Measurements from ENCODE around the gene ANP32D. TPM values are rescaled to one million over a fixed set of nuclear protein-coding genes. Genes with fewer than 3 reads are reported as not detected.
"Not testable (repeated sequence)": the region's sequence is repeated elsewhere in the genome, so short reads cannot be mapped to it uniquely, and the experiment has no call there.

ANP32D gene
- total and polyA plus RNA-seq, 2 donors = not detected

GRCh38 chr12:48469027-48469426, 3.3 kb upstream of the ANP32D start:
- 85% methylated on average over 9 of the region's 9 CpGs for WGBS
- DNase-seq (ENCODE audit: extremely low spot score); H3K4me1 ChIP-seq (ENCODE audit: insufficient read depth): not testable (repeated sequence)

GRCh38 chr12:48473061-48473460, 702 bp downstream of the ANP32D start:
- no peaks in the 10 kb centered on the region for H3K36me3 ChIP-seq (ENCODE audit: insufficient read depth)
- no peak for DNase-seq (ENCODE audit: extremely low spot score)
- 85% methylated on average over 9 of the region's 9 CpGs for WGBS
- no peak overlapping the region for H3K4me3 ChIP-seq (ENCODE audit: low read depth, low read length)
- no peak overlapping the region for H3K27ac ChIP-seq (ENCODE audit: low read depth)
- no peaks in the 10 kb centered on the region for H3K4me1 ChIP-seq (ENCODE audit: insufficient read depth)

More at GRCh38 chr12:48469027-48469426, 3.3 kb upstream of the ANP32D start:
- H3K27ac ChIP-seq (ENCODE audit: low read depth); H3K36me3 ChIP-seq (ENCODE audit: insufficient read depth); H3K4me3 ChIP-seq (ENCODE audit: low read depth, low read length): not testable (repeated sequence)

- not testable (repeated sequence) for H3K27ac ChIP-seq (ENCODE audit: low read depth); H3K4me3 ChIP-seq (ENCODE audit: low read depth, low read length); H3K4me1 ChIP-seq (ENCODE audit: insufficient read depth); DNase-seq (ENCODE audit: extremely low spot score); H3K36me3 ChIP-seq (ENCODE audit: insufficient read depth)
- WGBS = 86% methylated on average over 11 of the region's 11 CpGs
Observed at GRCh38 chr12:48474497-48474896, 2.1 kb downstream of the ANP32D start.

- H3K27ac ChIP-seq (ENCODE audit: low read depth) = no peak within 1 kb of the TSS
- no peaks in the 10 kb centered on the region for H3K36me3 ChIP-seq (ENCODE audit: insufficient read depth)
- H3K4me1 ChIP-seq (ENCODE audit: insufficient read depth) = no peaks in the 10 kb centered on the region
- 94% methylated on average over 2 of the region's 2 CpGs for WGBS
- no peak for DNase-seq (ENCODE audit: extremely low spot score)
- no peak within 1 kb of the TSS for H3K4me3 ChIP-seq (ENCODE audit: low read depth, low read length)
Observed at GRCh38 chr12:48482198-48482597, 9.8 kb downstream of the ANP32D start, which contains the start of gene C12orf54. C12orf54 (plus strand) TSS chr12:48482498; CDS start chr12:48483297, 799 bp downstream.

GRCh38 chr12:48482930-48483329, 10.6 kb downstream of the ANP32D start:
- 95% methylated on average over 3 of the region's 3 CpGs for WGBS
- H3K36me3 ChIP-seq (ENCODE audit: insufficient read depth) = no peaks in the 10 kb centered on the region
- no peak for DNase-seq (ENCODE audit: extremely low spot score)
- no peak overlapping the region for H3K27ac ChIP-seq (ENCODE audit: low read depth)
- no peak overlapping the region for H3K4me3 ChIP-seq (ENCODE audit: low read depth, low read length)
- no peaks in the 10 kb centered on the region for H3K4me1 ChIP-seq (ENCODE audit: insufficient read depth)

GRCh38 chr12:48486261-48486660, 13.9 kb downstream of the ANP32D start:
- WGBS = 81% methylated on average over 2 of the region's 2 CpGs

GRCh38 chr12:48486679-48487078, 14.3 kb downstream of the ANP32D start:
- no peak for DNase-seq (ENCODE audit: extremely low spot score)
- Histone ChIP-seq H3K27ac (ENCODE audit: low read depth) (no peak overlapping the region), H3K36me3 (ENCODE audit: insufficient read depth) (no peaks in the 10 kb centered on the region), H3K4me3 (ENCODE audit: low read depth, low read length) (no peak overlapping the region), H3K4me1 (ENCODE audit: insufficient read depth) (no peaks in the 10 kb centered on the region)
- 68% methylated on average over 5 of the region's 5 CpGs for WGBS

More at GRCh38 chr12:48486261-48486660, 13.9 kb downstream of the ANP32D start:
- Histone ChIP-seq H3K4me1 (ENCODE audit: insufficient read depth) (no peaks in the 10 kb centered on the region), H3K36me3 (ENCODE audit: insufficient read depth) (no peaks in the 10 kb centered on the region), H3K4me3 (ENCODE audit: low read depth, low read length) (no peak overlapping the region), H3K27ac (ENCODE audit: low read depth) (no peak overlapping the region)
- no peak for DNase-seq (ENCODE audit: extremely low spot score)

- no peaks in the 10 kb centered on the region for H3K4me1 ChIP-seq (ENCODE audit: insufficient read depth)
- no peak overlapping the region for H3K4me3 ChIP-seq (ENCODE audit: low read depth, low read length)
- 36% methylated on average over 2 of the region's 2 CpGs for WGBS
- H3K27ac ChIP-seq (ENCODE audit: low read depth) = no peak overlapping the region
- H3K36me3 ChIP-seq (ENCODE audit: insufficient read depth) = no peaks in the 10 kb centered on the region
- DNase-seq (ENCODE audit: extremely low spot score) = peak; percentile 41
Observed at GRCh38 chr12:48489012-48489411, 16.7 kb downstream of the ANP32D start.

GRCh38 chr12:48489456-48489855, 17.1 kb downstream of the ANP32D start:
- H3K4me3 ChIP-seq (ENCODE audit: low read depth, low read length); DNase-seq (ENCODE audit: extremely low spot score); H3K36me3 ChIP-seq (ENCODE audit: insufficient read depth); H3K4me1 ChIP-seq (ENCODE audit: insufficient read depth); H3K27ac ChIP-seq (ENCODE audit: low read depth): not testable (repeated sequence)
- WGBS = 79% methylated on average over 7 of the region's 7 CpGs

GRCh38 chr12:48500281-48500680, 27.9 kb downstream of the ANP32D start:
- H3K4me3 ChIP-seq (ENCODE audit: low read depth, low read length); H3K4me1 ChIP-seq (ENCODE audit: insufficient read depth); H3K36me3 ChIP-seq (ENCODE audit: insufficient read depth); H3K27ac ChIP-seq (ENCODE audit: low read depth); DNase-seq (ENCODE audit: extremely low spot score): not testable (repeated sequence)
- WGBS = 94% methylated on average over 32 of the region's 32 CpGs

- WGBS = 42% methylated on average over 2 of the region's 2 CpGs
- H3K4me3 ChIP-seq (ENCODE audit: low read depth, low read length); H3K27ac ChIP-seq (ENCODE audit: low read depth); H3K4me1 ChIP-seq (ENCODE audit: insufficient read depth); H3K36me3 ChIP-seq (ENCODE audit: insufficient read depth); DNase-seq (ENCODE audit: extremely low spot score): not testable (repeated sequence)
Observed at GRCh38 chr12:48506836-48507235, 34.5 kb downstream of the ANP32D start.

GRCh38 chr12:48508987-48509386, 36.6 kb downstream of the ANP32D start:
- Histone ChIP-seq H3K36me3 (ENCODE audit: insufficient read depth) (no peaks in the 10 kb centered on the region), H3K4me3 (ENCODE audit: low read depth, low read length) (no peak overlapping the region), H3K4me1 (ENCODE audit: insufficient read depth) (no peaks in the 10 kb centered on the region), H3K27ac (ENCODE audit: low read depth) (no peak overlapping the region)
- WGBS = 72% methylated on average over 2 of the region's 2 CpGs
- DNase-seq (ENCODE audit: extremely low spot score) = no peak

- 33% methylated on average over 1 of the region's 1 CpG for WGBS
- no peak overlapping the region for H3K27ac ChIP-seq (ENCODE audit: low read depth)
- H3K36me3 ChIP-seq (ENCODE audit: insufficient read depth) = no peaks in the 10 kb centered on the region
- no peaks in the 10 kb centered on the region for H3K4me1 ChIP-seq (ENCODE audit: insufficient read depth)
- no peak overlapping the region for H3K4me3 ChIP-seq (ENCODE audit: low read depth, low read length)
- no peak for DNase-seq (ENCODE audit: extremely low spot score)
Observed at GRCh38 chr12:48510111-48510510, 37.8 kb downstream of the ANP32D start.

GRCh38 chr12:48512855-48513254, 40.5 kb downstream of the ANP32D start:
- 86% methylated on average over 2 of the region's 2 CpGs for WGBS
- DNase-seq (ENCODE audit: extremely low spot score) = no peak
- Histone ChIP-seq H3K4me1 (ENCODE audit: insufficient read depth) (no peaks in the 10 kb centered on the region), H3K36me3 (ENCODE audit: insufficient read depth) (no peaks in the 10 kb centered on the region), H3K4me3 (ENCODE audit: low read depth, low read length) (no peak overlapping the region), H3K27ac (ENCODE audit: low read depth) (no peak overlapping the region)

- H3K4me1 ChIP-seq (ENCODE audit: insufficient read depth) = no peaks in the 10 kb centered on the region
- 89% methylated on average over 1 of the region's 1 CpG for WGBS
Observed at GRCh38 chr12:48514728-48515127, 42.4 kb downstream of the ANP32D start.

More at GRCh38 chr12:48514728-48515127, 42.4 kb downstream of the ANP32D start:
- no peak overlapping the region for H3K27ac ChIP-seq (ENCODE audit: low read depth)
- no peak for DNase-seq (ENCODE audit: extremely low spot score)
- H3K4me3 ChIP-seq (ENCODE audit: low read depth, low read length) = no peak overlapping the region
- H3K36me3 ChIP-seq (ENCODE audit: insufficient read depth) = no peaks in the 10 kb centered on the region
